SK-N-SH (cell line): ENCODE data around the gene CDC6. TPM values are rescaled to one million over a fixed set of nuclear protein-coding genes. Genes with fewer than 3 reads are reported as not detected.

Source experiments
- CTCF ChIA-PET: fragments of 300-600, 350-600 bp; formaldehyde crosslinking; extraction: SDS; loops from one replicate; lab custom pipeline; 2021; lab: Yijun Ruan, JAX
- POLR2A ChIA-PET: fragments of 350-600 bp; sonication (Branson Sonifier 250); formaldehyde crosslinking; extraction: SDS; loops from one replicate; lab custom pipeline; 2020; ENCODE audit warnings: antibody characterized with exemption, inconsistent platforms; lab: Yijun Ruan, JAX
- DNase-seq: peaks from one replicate; pipeline ENCODE4 v3.0.0; 2012
- H2AFZ ChIP-seq: fragments of 200-600 bp; sonication (generic); 2 replicates; pipeline ENCODE4 v1.8.1; 2016; ENCODE audit warnings: antibody characterized with exemption, mild to moderate bottlenecking, low read depth
- H3F3A ChIP-seq: fragments of 200-600 bp; sonication (generic); replicated peaks from 2 replicates; pipeline ENCODE3; 2016; ENCODE audit warnings: antibody characterized with exemption, mild to moderate bottlenecking; ENCODE audit not compliant: insufficient read depth
- H3K27ac ChIP-seq, 2 experiments: fragments of 200-500 bp in 1 of 2; fragments of 200-600 bp in 1 of 2; sonication (Bioruptor generic) in 1 of 2; sonication (generic), shearing (Covaris generic) in 1 of 2; 2 replicates each; pipeline versions ENCODE4 v1.5.1 to v1.6.1; 2014 to 2016; ENCODE audit warnings: low read depth in 2 of 2, inconsistent platforms in 1 of 2, low read length in 1 of 2, mild to moderate bottlenecking in 1 of 2, mixed read lengths in 1 of 2
- H3K27me3 ChIP-seq: fragments of 200-600 bp; sonication (generic), shearing (Covaris generic); 2 replicates; pipeline ENCODE4 v1.6.1; 2016; ENCODE audit warnings: mixed run types; ENCODE audit not compliant: insufficient read depth
- H3K36me3 ChIP-seq, 2 experiments: fragments of 200-500 bp in 1 of 2; fragments of 200-600 bp in 1 of 2; sonication (Bioruptor generic) in 1 of 2; sonication (generic) in 1 of 2; replicated peaks in 1 of 2; 2 replicates each; pipeline versions ENCODE3 to v1.5.1; 2014 to 2016; ENCODE audit warnings: low read length in 1 of 2, mild to moderate bottlenecking in 1 of 2; ENCODE audit not compliant: insufficient read depth in 2 of 2, control insufficient read depth in 1 of 2
- H3K4me1 ChIP-seq, 2 experiments: fragments of 200-500 bp in 1 of 2; fragments of 200-600 bp in 1 of 2; sonication (Bioruptor generic) in 1 of 2; sonication (generic), shearing (Covaris generic) in 1 of 2; 2 replicates each; pipeline versions ENCODE4 v1.5.1 to v1.6.1; 2014 to 2016; ENCODE audit warnings: low read depth in 1 of 2, low read length in 1 of 2, mixed run types in 1 of 2; ENCODE audit not compliant: insufficient read depth in 2 of 2, control insufficient read depth in 1 of 2
- H3K4me2 ChIP-seq: fragments of 200-600 bp; sonication (generic), shearing (Covaris generic); 2 replicates; pipeline ENCODE4 v1.6.1; 2017; ENCODE audit warnings: mixed run types
- H3K4me3 ChIP-seq, 2 experiments: fragments of 200-500 bp in 1 of 2; fragments of 200-600 bp in 1 of 2; sonication (Bioruptor generic) in 1 of 2; sonication (generic), shearing (Covaris generic) in 1 of 2; 2 replicates each; pipeline versions ENCODE4 v1.5.1 to v1.8.1; 2014 to 2016; ENCODE audit warnings: low read depth in 2 of 2, inconsistent platforms in 1 of 2, low read length in 1 of 2, mild to moderate bottlenecking in 1 of 2, mixed read lengths in 1 of 2, moderate library complexity in 1 of 2
- H3K79me2 ChIP-seq: fragments of 200-600 bp; sonication (generic); 2 replicates; pipeline ENCODE4 v1.8.1; 2017; ENCODE audit warnings: mild to moderate bottlenecking; ENCODE audit not compliant: insufficient read depth
- H3K9ac ChIP-seq: fragments of 200-600 bp; sonication (generic); 2 replicates; pipeline ENCODE4 v1.6.1; 2017; ENCODE audit warnings: mixed run types
- H3K9me2 ChIP-seq: fragments of 200-600 bp; sonication (generic); 2 replicates; pipeline ENCODE4 v1.6.1; 2017; ENCODE audit warnings: mixed run types
- H3K9me3 ChIP-seq: fragments of 200-600 bp; sonication (generic); 2 replicates; pipeline ENCODE4 v1.6.1; 2017; ENCODE audit warnings: mixed run types, mild to moderate bottlenecking, moderate library complexity
- H4K20me1 ChIP-seq: fragments of 200-600 bp; sonication (generic); 2 replicates; pipeline ENCODE4 v1.6.1; 2017; ENCODE audit warnings: mild to moderate bottlenecking, mixed run types; ENCODE audit not compliant: insufficient read depth
- CTCF ChIP-seq: fragments of 200-600 bp; sonication (generic); IDR thresholded peaks from 2 replicates; pipeline ENCODE4 v1.6.1; 2017; ENCODE audit warnings: antibody characterized with exemption, mild to moderate bottlenecking, moderate library complexity
- ELF1 ChIP-seq: IDR thresholded peaks from 2 replicates; pipeline ENCODE4 v1.4.0; 2012
- EP300 ChIP-seq, 2 experiments: IDR thresholded peaks; 2 replicates each; pipeline versions ENCODE4 v1.4.0 to v1.6.1; 2012; ENCODE audit warnings: borderline replicate concordance in 1 of 2, low read depth in 1 of 2, low read length in 1 of 2
- EZH2phosphoT487 ChIP-seq: fragments of 200-600 bp; sonication (generic); IDR thresholded peaks from 2 replicates; pipeline ENCODE4 v1.6.1; 2017; ENCODE audit warnings: low read depth, mixed run types, mild to moderate bottlenecking, antibody characterized with exemption, moderate library complexity, borderline replicate concordance
- FOSL2 ChIP-seq: IDR thresholded peaks from 2 replicates; pipeline ENCODE4 v1.4.0; 2012; ENCODE audit warnings: low read depth, mild to moderate bottlenecking, moderate library complexity, borderline replicate concordance
- FOXJ3 ChIP-seq: sonication (generic); formaldehyde crosslinking; IDR thresholded peaks from 2 replicates; pipeline ENCODE4 v1.5.1; 2020; ENCODE audit warnings: mild to moderate bottlenecking, missing genetic modification reagents
- FOXM1 ChIP-seq: IDR thresholded peaks from 2 replicates; pipeline ENCODE4 v1.4.0; 2012; ENCODE audit warnings: low read depth, mild to moderate bottlenecking
- GATA2 ChIP-seq: sonication (generic); formaldehyde crosslinking; IDR thresholded peaks from 2 replicates; pipeline ENCODE4 v1.5.0; 2020; ENCODE audit warnings: mild to moderate bottlenecking, missing genetic modification reagents
- JUND ChIP-seq: IDR thresholded peaks from 2 replicates; pipeline ENCODE4 v1.4.0; 2012
- MEF2A ChIP-seq: IDR thresholded peaks from 2 replicates; pipeline ENCODE4 v1.4.0; 2012; ENCODE audit warnings: low read depth, borderline replicate concordance
- NFIC ChIP-seq: IDR thresholded peaks from 2 replicates; pipeline ENCODE4 v1.4.0; 2012; ENCODE audit warnings: borderline replicate concordance
- POLR2AphosphoS5 ChIP-seq: IDR thresholded peaks from 2 replicates; pipeline ENCODE4 v1.6.1; 2012; ENCODE audit warnings: low read depth, low read length
- RAD21 ChIP-seq: IDR thresholded peaks from 2 replicates; pipeline ENCODE4 v1.6.1; 2012; ENCODE audit warnings: mild to moderate bottlenecking, low read length
- RXRA ChIP-seq: IDR thresholded peaks from 2 replicates; pipeline ENCODE4 v1.4.0; 2012; ENCODE audit warnings: low read depth, mild to moderate bottlenecking, borderline replicate concordance
- SIN3A ChIP-seq: IDR thresholded peaks from 2 replicates; pipeline ENCODE4 v1.6.1; 2012; ENCODE audit warnings: low read depth, mild to moderate bottlenecking, low read length, moderate library complexity, borderline replicate concordance
- SMC3 ChIP-seq: IDR thresholded peaks from 2 replicates; pipeline ENCODE4 v1.6.1; 2012; ENCODE audit warnings: low read depth, low read length, improper control_type of control experiment
- TAF1 ChIP-seq: IDR thresholded peaks from 2 replicates; pipeline ENCODE4 v1.6.1; 2012; ENCODE audit warnings: low read depth, mild to moderate bottlenecking, low read length, moderate library complexity, borderline replicate concordance
- TCF12 ChIP-seq: IDR thresholded peaks from 2 replicates; pipeline ENCODE4 v1.4.0; 2012
- TEAD4 ChIP-seq: IDR thresholded peaks from 2 replicates; pipeline ENCODE4 v1.4.0; 2012; ENCODE audit warnings: mild to moderate bottlenecking, borderline replicate concordance; ENCODE audit not compliant: insufficient read depth
- YY1 ChIP-seq: IDR thresholded peaks from 2 replicates; pipeline ENCODE4 v1.4.0; 2012; ENCODE audit warnings: low read depth, mild to moderate bottlenecking
- ZBTB33 ChIP-seq: IDR thresholded peaks from 2 replicates; pipeline ENCODE4 v1.4.0; 2012; ENCODE audit warnings: low read depth, borderline replicate concordance
- WGBS: methylation state at CpG from one replicate; pipeline ENCODE4 v1.1.6; 2017; ENCODE audit warnings: low lambda C conversion rate; 5-methylcytosine and 5-hydroxymethylcytosine counted together
- polyA plus RNA-seq, 3 experiments: library from polyadenylated mRNA; depleted of rRNA; stranded (reverse); fragments of >200 nt; gene quantifications; 2 replicates each; pipeline ENCODE4 v1.2.3, GENCODE V29; 2012
- TF ChIP-seq, protein P1 (sequence below): IDR thresholded peaks from 2 replicates; pipeline ENCODE4 v1.4.0; 2012; ENCODE audit warnings: low read depth, borderline replicate concordance
- TF ChIP-seq, protein P2 (sequence below): IDR thresholded peaks from 2 replicates; pipeline ENCODE4; 2012
- TF ChIP-seq, protein P3 (sequence below): IDR thresholded peaks from 2 replicates; pipeline ENCODE4 v1.6.1; 2012; ENCODE audit warnings: mild to moderate bottlenecking, low read depth, low read length, moderate library complexity
- TF ChIP-seq, protein P4 (sequence below): fragments of 150-350 bp; IDR thresholded peaks from 2 replicates; pipeline ENCODE4 v1.6.1; 2017; ENCODE audit warnings: antibody characterized with exemption, low read length, low read depth, borderline replicate concordance

The CDC6 gene
- polyA plus RNA-seq, 1 of the 3 experiments (the other 2 are of a cell fraction), result 12.7 TPM

GRCh38 chr17:40242774-40243173 is 44.9 kb upstream of the CDC6 start:
- no peaks in the 10 kb centered on the region for H3K9me2 ChIP-seq
- no peak overlapping the region for H2AFZ ChIP-seq
- 54% methylated on average over 3 of the region's 3 CpGs for WGBS
- no peaks in the 10 kb centered on the region for H3K27me3 ChIP-seq
- H4K20me1 ChIP-seq, result peaks cover 36% of the 10 kb centered on the region
- no peak overlapping the region for H3K9ac ChIP-seq
- peak; percentile 71 for DNase-seq
- H3K4me3 ChIP-seq, result no peak overlapping the region
- no peaks in the 10 kb centered on the region for H3K9me3 ChIP-seq
- ChIA-PET POLR2A (interaction anchor here (0.6 to 1.3 kb wide), 3 partner anchors 9 to 80 kb away, joined by 3 read pairs; no protein-coding TSS in a partner anchor), CTCF (interaction anchor here (0.7 to 1.9 kb wide), 8 partner anchors 12 to 156 kb away, joined by 3 to 7 read pairs (median 3); partner anchors contain the start of gene RARA)
- peaks cover 0 to 3% of the 10 kb centered on the region in 2 experiments for H3K36me3 ChIP-seq
- no peak overlapping the region for H3K4me2 ChIP-seq
- H3K4me1 ChIP-seq, result peaks cover 15 to 19% of the 10 kb centered on the region in 2 experiments
- peak overlapping the region; percentile 58 to 78 for H3K27ac ChIP-seq
- H3F3A ChIP-seq, result peaks cover 13% of the 10 kb centered on the region
- H3K79me2 ChIP-seq, result peaks cover 95% of the 10 kb centered on the region
- TF ChIP-seq RAD21 (no peak; the same call in 1 of the 2 replicates), POLR2AphosphoS5 (no peak), FOSL2 (no peak), TEAD4 (no peak), FOXJ3 (CRISPR knock-in tag) (no peak), SMC3 (no peak), ELF1 (no peak), EZH2phosphoT487 (no peak), YY1 (no peak), TAF1 (no peak), CTCF (no peak), MEF2A (no peak), TCF12 (peak; percentile 62), FOXM1 (no peak), GATA2 (CRISPR knock-in tag) (peak; percentile 63), EP300 (IDR thresholded peaks at IDR 0.05; ENCODE audit: borderline replicate concordance in 1 of 2, low read depth in 1 of 2, low read length in 1 of 2) (peak in 1 of 2 experiments; percentile 84; a peak in 1 of 4 replicates), SIN3A (no peak), RXRA (no peak), NFIC (no peak), ZBTB33 (no peak), JUND (no peak)
- TF ChIP-seq, protein P1, sequence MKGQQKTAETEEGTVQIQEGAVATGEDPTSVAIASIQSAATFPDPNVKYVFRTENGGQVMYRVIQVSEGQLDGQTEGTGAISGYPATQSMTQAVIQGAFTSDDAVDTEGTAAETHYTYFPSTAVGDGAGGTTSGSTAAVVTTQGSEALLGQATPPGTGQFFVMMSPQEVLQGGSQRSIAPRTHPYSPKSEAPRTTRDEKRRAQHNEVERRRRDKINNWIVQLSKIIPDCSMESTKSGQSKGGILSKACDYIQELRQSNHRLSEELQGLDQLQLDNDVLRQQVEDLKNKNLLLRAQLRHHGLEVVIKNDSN, result no peak
- TF ChIP-seq, protein P2, sequence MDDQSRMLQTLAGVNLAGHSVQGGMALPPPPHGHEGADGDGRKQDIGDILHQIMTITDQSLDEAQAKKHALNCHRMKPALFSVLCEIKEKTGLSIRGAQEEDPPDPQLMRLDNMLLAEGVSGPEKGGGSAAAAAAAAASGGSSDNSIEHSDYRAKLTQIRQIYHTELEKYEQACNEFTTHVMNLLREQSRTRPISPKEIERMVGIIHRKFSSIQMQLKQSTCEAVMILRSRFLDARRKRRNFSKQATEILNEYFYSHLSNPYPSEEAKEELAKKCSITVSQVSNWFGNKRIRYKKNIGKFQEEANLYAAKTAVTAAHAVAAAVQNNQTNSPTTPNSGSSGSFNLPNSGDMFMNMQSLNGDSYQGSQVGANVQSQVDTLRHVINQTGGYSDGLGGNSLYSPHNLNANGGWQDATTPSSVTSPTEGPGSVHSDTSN, result no peak; the same call in 1 of the 2 replicates
- TF ChIP-seq, protein P3, sequence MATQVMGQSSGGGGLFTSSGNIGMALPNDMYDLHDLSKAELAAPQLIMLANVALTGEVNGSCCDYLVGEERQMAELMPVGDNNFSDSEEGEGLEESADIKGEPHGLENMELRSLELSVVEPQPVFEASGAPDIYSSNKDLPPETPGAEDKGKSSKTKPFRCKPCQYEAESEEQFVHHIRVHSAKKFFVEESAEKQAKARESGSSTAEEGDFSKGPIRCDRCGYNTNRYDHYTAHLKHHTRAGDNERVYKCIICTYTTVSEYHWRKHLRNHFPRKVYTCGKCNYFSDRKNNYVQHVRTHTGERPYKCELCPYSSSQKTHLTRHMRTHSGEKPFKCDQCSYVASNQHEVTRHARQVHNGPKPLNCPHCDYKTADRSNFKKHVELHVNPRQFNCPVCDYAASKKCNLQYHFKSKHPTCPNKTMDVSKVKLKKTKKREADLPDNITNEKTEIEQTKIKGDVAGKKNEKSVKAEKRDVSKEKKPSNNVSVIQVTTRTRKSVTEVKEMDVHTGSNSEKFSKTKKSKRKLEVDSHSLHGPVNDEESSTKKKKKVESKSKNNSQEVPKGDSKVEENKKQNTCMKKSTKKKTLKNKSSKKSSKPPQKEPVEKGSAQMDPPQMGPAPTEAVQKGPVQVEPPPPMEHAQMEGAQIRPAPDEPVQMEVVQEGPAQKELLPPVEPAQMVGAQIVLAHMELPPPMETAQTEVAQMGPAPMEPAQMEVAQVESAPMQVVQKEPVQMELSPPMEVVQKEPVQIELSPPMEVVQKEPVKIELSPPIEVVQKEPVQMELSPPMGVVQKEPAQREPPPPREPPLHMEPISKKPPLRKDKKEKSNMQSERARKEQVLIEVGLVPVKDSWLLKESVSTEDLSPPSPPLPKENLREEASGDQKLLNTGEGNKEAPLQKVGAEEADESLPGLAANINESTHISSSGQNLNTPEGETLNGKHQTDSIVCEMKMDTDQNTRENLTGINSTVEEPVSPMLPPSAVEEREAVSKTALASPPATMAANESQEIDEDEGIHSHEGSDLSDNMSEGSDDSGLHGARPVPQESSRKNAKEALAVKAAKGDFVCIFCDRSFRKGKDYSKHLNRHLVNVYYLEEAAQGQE, result no peak
- TF ChIP-seq, protein P4, sequence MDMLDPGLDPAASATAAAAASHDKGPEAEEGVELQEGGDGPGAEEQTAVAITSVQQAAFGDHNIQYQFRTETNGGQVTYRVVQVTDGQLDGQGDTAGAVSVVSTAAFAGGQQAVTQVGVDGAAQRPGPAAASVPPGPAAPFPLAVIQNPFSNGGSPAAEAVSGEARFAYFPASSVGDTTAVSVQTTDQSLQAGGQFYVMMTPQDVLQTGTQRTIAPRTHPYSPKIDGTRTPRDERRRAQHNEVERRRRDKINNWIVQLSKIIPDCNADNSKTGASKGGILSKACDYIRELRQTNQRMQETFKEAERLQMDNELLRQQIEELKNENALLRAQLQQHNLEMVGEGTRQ, result no peak
